Neural cell (in vitro differentiated cells): ENCODE data around the gene JPH2. TPM values are rescaled to one million over a fixed set of nuclear protein-coding genes. Genes with fewer than 3 reads are reported as not detected.

Source experiments
- H2AFZ ChIP-seq: fragments of 200-600, 300-800 bp; sonication (generic), shearing (Covaris generic); 2 replicates; pipeline ENCODE4 v1.6.0; 2014; ENCODE audit warnings: low read depth, mild to moderate bottlenecking, antibody characterized with exemption, low read length, moderate library complexity
- H3F3A ChIP-seq: fragments of 200-600 bp; shearing (Covaris generic); 2 replicates; pipeline ENCODE4 v1.6.1; 2016; ENCODE audit warnings: mild to moderate bottlenecking, moderate library complexity, mixed read lengths, antibody characterized with exemption, low read length; ENCODE audit not compliant: insufficient read depth, poor library complexity, severe bottlenecking
- H3K27ac ChIP-seq: fragments of 200-600, 300-800 bp; sonication (generic), shearing (Covaris generic); 2 replicates; pipeline ENCODE4 v1.5.1; 2014; ENCODE audit warnings: mild to moderate bottlenecking, low read length, moderate library complexity
- H3K27me3 ChIP-seq: fragments of 300-800, 200-600 bp; sonication (generic), shearing (Covaris generic); 2 replicates; pipeline ENCODE4 v1.6.0; 2014; ENCODE audit warnings: mild to moderate bottlenecking, low read depth, low read length, moderate library complexity; ENCODE audit not compliant: insufficient read depth
- H3K36me3 ChIP-seq: fragments of 300-800, 200-600 bp; sonication (generic), shearing (Covaris generic); 2 replicates; pipeline ENCODE4 v1.5.1; 2014; ENCODE audit warnings: mild to moderate bottlenecking, antibody characterized with exemption, low read length, moderate library complexity; ENCODE audit not compliant: insufficient read depth
- H3K4me2 ChIP-seq: fragments of 300-800, 200-600 bp; sonication (generic), shearing (Covaris generic); 2 replicates; pipeline ENCODE4 v1.6.0; 2014; ENCODE audit warnings: mild to moderate bottlenecking, low read length
- H3K4me3 ChIP-seq: fragments of 300-800, 200-600 bp; sonication (generic), shearing (Covaris generic); 2 replicates; pipeline ENCODE4 v1.5.1; 2014; ENCODE audit warnings: mild to moderate bottlenecking, low read length, moderate library complexity
- H3K79me2 ChIP-seq: fragments of 200-600 bp; shearing (Covaris generic); replicated peaks from 2 replicates; pipeline ENCODE4 v1.6.0; 2014; ENCODE audit warnings: mild to moderate bottlenecking, low read length, moderate library complexity; ENCODE audit not compliant: insufficient read depth
- H3K9ac ChIP-seq: fragments of 300-800, 200-600 bp; sonication (generic), shearing (Covaris generic); 2 replicates; pipeline ENCODE4 v1.6.1; 2016; ENCODE audit warnings: mild to moderate bottlenecking, low read length, mixed read lengths
- H3K9me2 ChIP-seq: fragments of 200-600 bp; shearing (Covaris generic); 2 replicates; pipeline ENCODE4 v1.6.1; 2016; ENCODE audit warnings: mild to moderate bottlenecking, low read length, mixed read lengths; ENCODE audit not compliant: insufficient read depth
- H3K9me3 ChIP-seq: fragments of 200-600, 300-800 bp; sonication (generic), shearing (Covaris generic); 2 replicates; pipeline ENCODE4 v1.6.1; 2016; ENCODE audit warnings: mild to moderate bottlenecking, mixed run types, low read length, moderate library complexity, mixed read lengths
- H4K20me1 ChIP-seq: fragments of 200-600 bp; shearing (Covaris generic); 2 replicates; pipeline ENCODE4 v1.6.1; 2016; ENCODE audit warnings: mild to moderate bottlenecking, mixed run types; ENCODE audit not compliant: insufficient read depth
- CTCF ChIP-seq: fragments of 450-650 bp; IDR thresholded peaks from 2 replicates; pipeline ENCODE4 v1.5.1; 2014; ENCODE audit warnings: antibody characterized with exemption, mild to moderate bottlenecking, moderate library complexity; ENCODE audit not compliant: poor library complexity, severe bottlenecking
- EP300 ChIP-seq: fragments of 450-650 bp; conservative IDR thresholded peaks from 2 replicates; pipeline ENCODE4 v1.6.1; 2014; ENCODE audit warnings: antibody characterized with exemption, mild to moderate bottlenecking, moderate library complexity; ENCODE audit not compliant: poor library complexity, severe bottlenecking
- EZH2 ChIP-seq: fragments of 200-600, 300-800 bp; shearing (Covaris generic), sonication (generic); IDR thresholded peaks from 2 replicates; pipeline ENCODE4 v1.6.1; 2014; ENCODE audit warnings: antibody characterized with exemption, low read length, borderline replicate concordance, mild to moderate bottlenecking; ENCODE audit not compliant: insufficient read depth, poor library complexity, severe bottlenecking
- MXI1 ChIP-seq: fragments of 450-650 bp; conservative IDR thresholded peaks from 2 replicates; pipeline ENCODE4 v1.6.1; 2014; ENCODE audit warnings: antibody characterized with exemption, mild to moderate bottlenecking; ENCODE audit not compliant: poor library complexity, severe bottlenecking
- POLR2AphosphoS5 ChIP-seq: IDR thresholded peaks from 2 replicates; pipeline ENCODE4 v1.6.1; 2012
- RAD21 ChIP-seq: fragments of 450-650 bp; conservative IDR thresholded peaks from 2 replicates; pipeline ENCODE4 v1.6.1; 2014; ENCODE audit warnings: antibody characterized with exemption, mild to moderate bottlenecking, moderate library complexity
- REST ChIP-seq: IDR thresholded peaks from 2 replicates; pipeline ENCODE4 v1.6.1; 2012; ENCODE audit warnings: borderline replicate concordance
- SMC3 ChIP-seq: fragments of 450-650 bp; conservative IDR thresholded peaks from 2 replicates; pipeline ENCODE4 v1.6.1; 2014; ENCODE audit warnings: antibody characterized with exemption, mild to moderate bottlenecking, moderate library complexity; ENCODE audit not compliant: poor library complexity
- TAF1 ChIP-seq: IDR thresholded peaks from 2 replicates; pipeline ENCODE4 v1.6.1; 2012; ENCODE audit warnings: low read depth
- polyA plus RNA-seq: library from polyadenylated mRNA; depleted of rRNA; stranded (reverse); fragments of >200 nt; gene quantifications from 2 replicates; pipeline ENCODE4 v1.2.3, GENCODE V29; 2014

JPH2 gene
- polyA plus RNA-seq, 1 donor from 2014 or later, result not detected

- no peaks in the 10 kb centered on the region for H3K79me2 ChIP-seq
- no peaks in the 10 kb centered on the region for H3K36me3 ChIP-seq
- no peaks in the 10 kb centered on the region for H3K9me2 ChIP-seq
- no peak overlapping the region for H3K9ac ChIP-seq
- no peaks in the 10 kb centered on the region for H3K9me3 ChIP-seq
- no peak overlapping the region for H3K4me3 ChIP-seq
- no peaks in the 10 kb centered on the region for H3K27me3 ChIP-seq
- no peak overlapping the region for H2AFZ ChIP-seq
- no peaks in the 10 kb centered on the region for H4K20me1 ChIP-seq
- H3K4me2 ChIP-seq, result no peak overlapping the region
- no peaks in the 10 kb centered on the region for H3F3A ChIP-seq
- H3K27ac ChIP-seq, result no peak overlapping the region
- TF ChIP-seq EP300, result no peak
- no peak for TF ChIP-seq TAF1
- TF ChIP-seq POLR2AphosphoS5, result no peak
- no peak for TF ChIP-seq CTCF
- no peak for TF ChIP-seq REST
- TF ChIP-seq RAD21, result no peak
- TF ChIP-seq EZH2, result no peak
- TF ChIP-seq MXI1, result no peak
- no peak for TF ChIP-seq SMC3
Measured at GRCh38 chr20:44123874-44124535, 63.0 kb downstream of the JPH2 start.

GRCh38 chr20:44123251-44123650 lies 63.7 kb downstream of the JPH2 start:
- Histone ChIP-seq H3K79me2 (no peaks in the 10 kb centered on the region), H3K9me3 (no peaks in the 10 kb centered on the region), H3K36me3 (no peaks in the 10 kb centered on the region), H3K27ac (no peak overlapping the region), H3K27me3 (no peaks in the 10 kb centered on the region), H3K9ac (no peak overlapping the region), H4K20me1 (no peaks in the 10 kb centered on the region), H3K4me2 (no peak overlapping the region), H3K4me3 (no peak overlapping the region), H3K9me2 (no peaks in the 10 kb centered on the region), H2AFZ (no peak overlapping the region), H3F3A (no peaks in the 10 kb centered on the region)
- TF ChIP-seq EP300 (no peak), RAD21 (no peak), POLR2AphosphoS5 (no peak), EZH2 (no peak), REST (no peak), MXI1 (no peak), CTCF (no peak), SMC3 (no peak), TAF1 (no peak)
